HG03135 (cell line): ENCODE results near the gene MKNK1.

Experiments used
- ATAC-seq: cut with Tn5 transposase; IDR thresholded peaks from one replicate; pipeline ENCODE4 v1.9.1; 2021; ENCODE audit warnings: mild to moderate bottlenecking, moderate library complexity; ENCODE audit not compliant: unreplicated experiment

Gene MKNK1

DNA sequence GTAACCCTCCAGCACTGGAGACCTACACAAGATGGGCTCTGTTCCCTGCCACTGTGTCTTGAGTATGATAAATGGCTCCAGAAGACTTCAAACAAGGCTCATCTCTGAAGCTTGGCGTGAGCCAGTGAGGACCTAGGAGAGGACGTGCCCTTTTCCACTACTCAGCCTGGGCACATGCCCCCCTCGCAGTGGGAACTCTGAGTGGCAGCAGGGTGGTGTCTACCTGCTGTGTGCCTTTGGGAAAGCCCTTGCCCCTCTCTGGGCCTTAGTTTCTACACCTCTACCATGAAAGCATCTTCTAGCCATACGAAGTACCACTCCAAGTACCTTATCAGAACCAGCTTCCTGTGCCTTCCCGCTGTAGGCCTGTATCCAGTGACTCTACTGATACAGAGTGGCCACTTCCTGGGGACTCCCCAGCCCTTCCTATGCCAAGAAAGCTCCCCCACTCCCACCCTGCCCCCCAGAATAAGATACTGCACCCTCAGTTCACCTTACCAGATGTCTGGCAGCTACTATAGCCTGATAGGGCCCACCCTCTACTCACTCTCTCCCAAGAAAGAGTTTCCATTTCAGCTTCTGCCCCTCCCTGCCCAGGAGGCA is 15.7 kb upstream of the MKNK1 start:
- ATAC-seq: no peak

DNA sequence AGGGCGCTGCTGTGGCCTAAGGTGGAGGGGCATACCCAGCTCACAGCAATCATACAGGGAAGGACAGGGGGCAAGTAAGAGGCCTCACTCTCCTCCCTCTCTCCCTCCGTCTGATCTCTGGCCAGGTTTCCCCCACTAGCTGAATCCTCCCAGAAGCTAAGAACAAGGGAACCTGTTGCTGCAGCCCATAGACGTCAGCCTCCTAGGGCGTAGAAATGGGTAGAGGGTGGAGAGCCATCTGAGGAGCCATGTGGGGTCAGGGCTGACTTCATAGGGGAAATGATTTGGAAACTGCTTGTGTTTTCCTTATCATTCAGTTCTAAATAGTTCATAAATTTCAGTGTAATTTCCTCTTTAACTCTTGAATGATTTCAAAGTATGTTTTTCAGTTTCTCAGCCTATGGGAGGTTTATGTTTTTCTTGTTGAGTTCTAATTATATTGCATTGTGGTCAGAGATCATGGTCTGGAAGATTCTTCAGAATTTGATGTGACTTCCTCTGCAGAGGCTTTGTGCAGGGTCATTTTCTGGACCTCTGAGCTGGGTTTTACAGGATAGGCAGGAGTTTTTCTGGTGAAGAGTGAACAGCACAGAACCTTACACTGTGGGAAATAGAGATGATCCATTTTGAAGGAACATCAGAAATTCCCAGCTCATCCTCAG is 14.8 kb upstream of the MKNK1 start:
- ATAC-seq: no peak

DNA sequence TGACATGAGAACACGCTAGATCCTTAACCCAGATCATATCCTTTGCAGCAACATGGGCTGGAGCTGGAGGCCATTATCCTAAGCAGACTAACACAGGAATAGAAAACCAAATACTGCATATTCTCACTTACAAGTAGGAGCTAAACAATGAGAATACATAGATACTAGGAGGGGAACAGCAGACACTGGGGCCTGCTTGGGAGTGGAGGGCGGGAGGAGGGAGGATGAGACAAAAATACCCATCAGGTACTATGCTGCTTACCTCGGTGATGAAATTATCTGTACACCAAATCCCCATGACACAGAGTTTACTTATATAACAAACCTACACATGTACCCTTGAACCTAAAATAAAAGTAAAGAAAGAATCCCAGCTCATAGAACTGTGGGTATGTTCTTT is 13.8 kb upstream of the MKNK1 start:
- no peak for ATAC-seq

DNA sequence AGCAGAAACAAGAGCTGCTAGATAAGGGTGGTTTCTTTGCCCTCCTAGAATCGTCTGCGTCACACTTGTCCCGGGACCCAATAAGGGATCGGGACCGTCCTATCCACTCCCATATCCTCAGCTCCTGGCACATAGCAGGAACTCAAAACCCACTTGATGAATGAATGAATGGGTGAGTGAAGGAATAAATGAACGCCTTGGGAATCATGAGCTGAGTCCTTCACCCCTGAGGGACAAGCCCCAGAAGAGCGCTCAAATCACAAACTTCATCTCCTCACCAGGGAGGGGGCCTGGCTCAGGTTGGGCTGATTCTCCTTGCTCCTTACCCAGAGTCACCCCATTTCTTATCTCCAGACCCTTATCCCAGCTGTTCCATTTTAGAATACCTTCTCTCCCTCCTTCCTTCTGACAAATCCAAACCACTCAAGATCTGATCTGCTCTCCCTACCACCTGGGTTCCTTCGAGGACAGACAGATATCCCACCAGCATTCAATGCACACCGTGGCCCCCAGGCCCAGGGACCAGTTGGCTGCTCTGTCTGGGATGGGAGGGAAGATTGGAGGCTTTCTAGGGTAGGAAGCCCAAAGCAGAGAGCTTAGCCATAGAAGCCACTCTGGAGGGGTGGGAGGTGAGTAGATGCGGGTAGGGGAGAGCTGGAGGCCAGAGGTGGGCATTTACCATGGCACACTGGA is 13.2 kb upstream of the MKNK1 start:
- no peak for ATAC-seq

DNA sequence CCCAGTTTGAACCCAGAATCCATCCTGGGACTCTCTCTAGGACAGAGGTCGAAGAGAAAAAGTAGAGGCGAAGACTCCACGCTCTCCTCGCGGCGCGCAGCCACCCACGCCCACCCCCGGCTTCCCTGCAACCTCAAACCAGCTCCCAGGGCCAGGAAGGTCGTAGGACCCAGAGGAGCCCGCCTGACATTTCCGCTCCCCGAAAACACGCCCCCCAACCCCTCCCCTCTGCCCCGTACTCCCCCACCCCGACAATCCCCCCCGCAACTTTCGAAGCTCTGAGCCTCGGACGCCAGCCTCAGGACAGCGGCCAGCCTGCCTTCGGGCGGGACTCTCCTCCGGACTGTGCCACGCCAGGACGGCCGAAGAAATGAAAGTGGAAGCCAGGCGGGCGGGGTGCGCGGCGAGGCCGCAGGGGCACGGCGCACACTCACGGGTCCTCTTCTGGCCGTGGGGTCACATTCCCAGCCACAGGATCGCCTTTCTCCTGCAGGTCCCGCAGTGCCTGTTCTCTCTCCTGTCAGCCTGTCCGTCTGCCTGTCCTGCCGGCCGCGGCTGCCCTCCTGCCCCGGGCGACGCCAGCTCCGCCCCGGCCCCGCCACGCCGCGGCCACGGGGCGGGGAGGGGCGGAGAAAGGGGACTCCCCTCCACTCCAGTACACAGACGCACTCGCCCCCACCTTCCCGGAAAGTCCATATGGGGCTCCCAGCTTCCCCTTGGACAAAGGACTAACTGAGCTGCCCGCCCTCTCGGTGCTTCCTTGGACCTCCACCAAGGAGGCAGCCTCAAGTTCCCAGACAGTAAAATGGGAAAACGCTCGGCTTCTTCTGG is 12.4 kb upstream of the MKNK1 start, which contains the start of gene MOB3C:
Gene MOB3C (minus strand): TSS at position 535 of the 831 bp plus-strand sequence. CDS start 3,490 bp downstream, outside the sequence.
- peak; percentile 55 for ATAC-seq

DNA sequence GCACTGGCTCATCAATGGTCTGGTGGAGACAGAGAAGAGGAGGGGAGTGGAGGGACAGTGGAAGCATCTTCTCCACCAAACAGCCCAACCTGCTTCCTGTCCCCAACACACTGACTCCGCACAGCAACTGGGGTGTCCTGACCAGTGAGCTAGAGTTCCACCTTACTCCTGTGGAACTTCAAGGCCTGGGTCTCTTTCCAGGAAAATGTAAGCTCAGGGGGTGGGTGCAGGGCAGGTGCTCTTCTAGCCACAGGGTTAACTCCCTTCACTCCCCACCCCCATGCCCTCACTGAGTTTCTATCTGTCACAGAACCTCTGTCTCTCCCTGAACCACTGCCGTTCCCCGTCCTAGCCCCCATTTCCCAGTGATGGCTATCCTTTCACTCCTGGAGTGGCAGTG is 11.7 kb upstream of the MKNK1 start:
- ATAC-seq: no peak

DNA sequence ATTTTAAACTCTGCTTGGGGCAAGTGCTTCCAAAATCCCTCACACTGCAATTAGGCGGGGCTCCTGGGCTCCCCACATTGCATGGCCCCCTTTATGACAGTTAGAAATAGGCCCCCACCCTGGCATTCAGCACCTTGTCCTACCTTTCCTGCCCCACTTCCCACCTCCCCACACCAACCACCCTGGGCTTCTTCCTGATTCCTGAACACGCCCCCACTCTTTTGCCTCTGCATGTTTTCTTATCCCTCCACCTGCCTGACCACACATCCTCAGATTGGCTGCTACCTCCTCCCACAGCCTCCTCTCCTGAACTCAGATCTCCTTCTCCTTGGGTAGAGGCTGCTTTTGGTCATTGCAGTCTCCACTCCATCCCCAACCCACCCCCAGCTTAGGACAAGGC is 11.0 kb upstream of the MKNK1 start:
- no peak for ATAC-seq

DNA sequence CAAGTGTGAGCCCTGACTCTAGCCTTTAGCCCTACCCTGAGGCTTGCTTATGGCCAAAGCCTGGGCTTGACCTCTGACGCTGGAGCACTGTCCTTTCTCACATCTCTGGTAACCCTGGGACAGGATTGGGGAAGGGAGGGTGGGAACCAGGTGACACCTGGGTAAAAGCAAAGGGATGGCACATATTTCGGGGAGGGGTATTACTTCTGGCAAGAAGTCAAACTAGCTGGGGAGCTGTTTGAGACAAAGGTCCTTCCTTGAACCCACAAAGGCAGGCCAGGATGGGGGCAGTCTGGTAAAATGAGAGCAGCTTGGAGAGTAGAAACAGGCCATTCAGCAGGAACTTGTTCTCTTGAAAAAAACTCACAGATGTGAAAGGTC is 10.5 kb upstream of the MKNK1 start:
- ATAC-seq: no peak

DNA sequence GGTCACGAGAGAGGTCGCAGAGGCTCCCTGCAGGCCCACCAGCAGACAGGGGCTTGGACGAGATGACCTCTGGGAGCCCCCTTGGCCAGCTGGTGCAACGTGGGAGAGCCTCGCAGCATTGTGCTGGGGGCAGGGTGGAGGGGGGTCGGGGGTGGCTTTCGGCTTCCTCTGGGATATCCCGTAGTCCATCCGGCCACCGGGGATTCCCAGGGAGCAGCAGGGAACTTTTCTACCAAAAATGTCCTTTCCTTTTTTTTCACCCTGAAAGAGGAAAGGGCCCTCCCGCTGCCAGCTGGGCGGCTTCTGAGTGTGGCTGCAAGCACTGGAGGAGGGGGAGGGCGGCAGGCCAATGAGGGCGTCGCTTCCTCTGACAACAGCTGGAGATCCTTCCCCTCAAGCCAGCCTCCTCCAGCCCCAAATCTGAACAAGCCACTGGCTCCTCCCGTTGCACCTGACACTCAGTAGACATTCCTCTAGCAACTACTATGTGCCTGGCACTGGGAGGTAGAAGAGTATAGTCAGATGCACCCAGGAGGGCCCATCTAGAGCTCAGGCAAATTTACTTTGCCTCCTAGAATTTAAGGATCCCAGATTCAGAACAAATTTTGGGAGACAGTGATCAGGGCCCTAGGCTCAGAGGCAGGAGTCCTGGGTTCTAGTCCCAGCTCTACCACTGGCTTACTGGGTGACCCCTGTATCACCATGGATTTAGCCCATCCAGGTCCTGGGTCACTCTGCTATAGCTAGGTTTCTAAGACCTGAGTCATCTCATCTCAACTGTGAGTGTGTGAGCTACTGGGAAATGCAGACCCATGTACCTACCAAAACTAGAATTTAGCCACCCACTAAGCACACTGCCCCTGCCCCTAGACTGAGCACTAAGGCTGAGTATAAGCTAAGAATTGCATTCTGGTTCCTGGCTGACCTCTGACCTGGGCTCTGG is 9.9 kb upstream of the MKNK1 start:
- no peak for ATAC-seq

DNA sequence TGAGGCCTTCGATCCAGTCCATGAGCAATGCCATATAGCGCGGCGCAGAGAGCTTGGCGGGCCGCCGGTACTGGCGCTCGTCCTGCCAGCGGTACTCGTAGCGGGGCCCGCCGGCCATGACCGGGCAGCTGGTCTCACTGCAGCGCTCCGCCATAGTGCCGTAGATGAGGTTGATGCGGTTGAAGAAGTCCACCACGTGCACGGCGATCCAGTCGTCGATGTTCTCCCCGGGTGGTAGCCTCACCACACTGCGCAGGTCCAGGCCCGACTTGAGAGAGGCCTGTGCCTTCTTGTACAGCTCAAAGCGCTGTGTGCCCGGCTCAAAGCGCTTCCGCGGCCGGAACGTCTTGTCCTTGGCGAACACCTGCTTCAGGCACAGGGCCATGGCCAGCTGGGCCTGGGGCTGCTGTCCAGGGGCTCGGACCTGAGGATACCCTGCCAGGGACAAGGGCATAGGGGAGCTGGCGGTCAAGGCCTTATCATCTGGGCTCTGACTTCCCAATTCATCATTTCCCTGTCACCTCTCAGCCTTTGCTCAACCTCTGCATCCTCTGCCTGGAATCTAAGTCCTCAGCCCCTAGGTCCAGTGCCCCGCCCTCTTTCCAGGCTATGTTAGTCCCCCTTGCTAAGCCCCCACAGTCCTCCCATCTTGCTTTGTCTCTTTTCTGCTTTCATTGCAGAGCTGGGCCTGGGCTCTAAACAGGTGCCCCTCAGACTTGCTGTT is 9.0 kb upstream of the MKNK1 start:
- ATAC-seq: no peak

DNA sequence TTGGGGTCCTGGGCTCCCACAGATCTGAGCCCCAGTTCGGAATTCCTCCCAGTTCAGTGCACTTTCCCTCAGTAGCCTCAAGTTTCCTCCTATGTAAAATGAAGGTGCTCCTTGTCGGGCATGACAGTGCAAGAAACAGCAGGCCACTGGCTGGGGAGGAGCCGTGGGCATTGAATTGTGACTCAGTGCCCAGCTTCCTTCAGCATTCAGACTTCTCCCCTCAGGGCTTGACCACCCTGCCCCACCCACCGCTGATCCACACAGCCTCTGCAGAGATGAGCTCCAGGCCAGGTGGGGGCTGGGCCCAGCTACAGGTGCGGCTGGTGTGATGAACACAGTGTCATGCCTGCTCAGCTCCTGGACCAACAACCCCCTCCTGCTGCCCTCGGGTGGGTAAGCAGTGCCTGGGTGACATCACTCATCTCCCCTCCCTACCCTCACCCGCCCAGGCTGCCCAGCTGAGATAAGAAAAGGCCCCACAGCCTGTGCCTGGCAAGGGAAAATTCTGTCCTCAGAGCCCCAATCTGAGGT is 7.7 kb upstream of the MKNK1 start:
- no peak for ATAC-seq

DNA sequence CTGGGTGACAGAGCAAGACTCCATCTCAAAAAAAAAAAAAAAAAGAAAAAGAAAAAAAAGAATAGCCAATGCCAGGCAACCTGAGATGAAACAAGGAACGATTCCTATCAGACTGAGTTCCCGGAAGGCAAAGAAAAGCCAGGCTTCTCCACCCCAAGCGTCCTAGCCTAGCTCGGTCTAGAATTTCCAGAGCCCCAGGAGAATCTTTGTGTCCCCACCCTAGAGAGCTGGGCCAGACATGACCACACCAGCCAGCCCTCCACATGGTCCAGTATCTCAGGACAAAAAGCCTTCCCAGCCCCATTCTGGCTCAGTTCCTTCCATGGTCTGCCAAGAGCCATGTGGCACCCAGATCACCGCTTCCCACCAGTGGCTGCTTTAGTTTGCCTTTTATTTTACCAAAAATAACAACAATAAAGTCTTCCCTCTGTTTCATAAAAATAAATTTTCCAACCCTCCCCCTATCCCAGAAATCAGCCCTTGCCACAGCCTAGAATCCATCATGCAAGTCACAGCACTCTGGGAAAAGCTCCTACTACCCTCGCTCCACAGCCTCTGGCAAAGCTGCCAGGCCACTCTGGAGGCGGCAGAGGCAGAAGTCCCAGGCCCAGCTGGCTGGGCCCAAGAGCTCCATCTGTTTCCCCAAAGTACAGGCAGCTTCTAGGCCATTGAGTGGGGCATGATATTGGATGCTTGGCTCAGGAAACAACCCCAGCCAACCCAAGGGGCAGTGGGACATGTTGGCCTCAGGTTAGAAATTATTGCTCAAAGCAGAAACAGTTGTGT is 3.5 kb upstream of the MKNK1 start:
- ATAC-seq: no peak

DNA sequence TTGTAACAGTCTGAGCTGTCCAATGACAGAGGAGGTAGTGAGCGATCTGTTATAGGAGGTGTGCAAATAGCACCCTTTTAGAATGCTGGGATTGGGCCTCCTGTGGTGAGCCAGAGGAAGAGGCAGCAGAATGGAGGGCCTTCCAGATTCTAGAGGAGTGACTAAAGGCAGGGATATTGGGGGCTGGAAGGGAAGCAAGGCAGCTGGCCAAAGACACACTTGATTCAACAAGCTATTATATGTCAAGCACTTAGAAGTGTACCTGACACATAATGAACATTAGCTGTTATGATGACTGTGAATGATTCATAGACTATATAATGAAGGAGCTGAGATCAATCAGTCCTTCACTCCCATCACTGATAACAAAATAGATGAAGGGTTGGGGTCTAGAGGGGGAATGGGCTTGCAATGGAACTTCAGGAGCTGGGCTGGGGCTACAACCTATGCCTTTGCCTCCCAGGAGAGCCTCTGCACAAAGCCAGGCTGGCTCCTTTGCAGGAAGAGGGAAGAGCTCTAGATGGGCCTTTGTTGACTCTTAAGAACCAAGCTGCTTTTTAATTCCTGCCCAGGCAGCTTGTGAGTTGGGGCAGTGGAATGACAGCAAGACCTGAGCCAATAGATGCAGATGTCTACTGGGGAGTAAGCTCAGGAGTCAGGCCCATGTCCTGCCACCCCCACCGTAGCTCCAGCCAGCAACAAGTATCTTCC is 2.3 kb upstream of the MKNK1 start:
- ATAC-seq: no peak

DNA sequence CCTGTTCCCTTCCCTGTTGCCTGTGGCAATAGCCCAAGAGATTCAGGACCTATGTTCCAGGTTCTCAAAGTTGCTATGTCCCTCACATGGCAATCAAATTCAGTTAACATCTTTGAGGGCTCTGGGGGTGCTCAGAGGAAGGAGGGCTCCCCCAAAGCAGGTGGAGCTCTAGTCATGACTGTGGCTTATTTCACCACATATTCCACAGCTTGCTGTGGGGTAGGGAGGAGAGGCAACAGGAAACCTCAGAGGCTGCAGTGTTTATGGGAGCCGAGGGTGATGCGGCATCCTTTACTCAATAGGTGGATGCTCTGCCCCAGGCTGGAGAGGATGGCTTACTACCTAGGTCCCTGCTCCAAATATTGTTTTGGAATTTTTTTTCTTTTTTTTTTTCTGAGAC is 1.2 kb upstream of the MKNK1 start:
- ATAC-seq: no peak

DNA sequence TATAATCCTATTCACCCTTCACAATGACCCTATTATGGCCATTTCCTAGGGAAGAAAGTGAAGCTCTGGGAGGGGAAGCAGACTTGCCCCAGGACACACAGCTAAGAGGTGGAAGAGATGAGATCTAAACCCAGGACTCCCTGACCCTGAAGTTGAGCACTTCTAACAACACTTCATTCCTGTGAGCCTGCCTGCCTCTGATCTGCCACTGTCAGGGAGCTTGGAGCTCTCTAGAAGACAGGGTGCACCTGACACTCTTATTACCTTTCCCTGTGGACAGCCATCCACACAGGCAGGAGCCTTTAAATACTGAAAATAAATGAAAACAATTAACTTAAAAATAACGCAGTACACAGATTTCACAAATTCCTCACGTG is 599 bp downstream of the MKNK1 start:
- ATAC-seq: no peak

DNA sequence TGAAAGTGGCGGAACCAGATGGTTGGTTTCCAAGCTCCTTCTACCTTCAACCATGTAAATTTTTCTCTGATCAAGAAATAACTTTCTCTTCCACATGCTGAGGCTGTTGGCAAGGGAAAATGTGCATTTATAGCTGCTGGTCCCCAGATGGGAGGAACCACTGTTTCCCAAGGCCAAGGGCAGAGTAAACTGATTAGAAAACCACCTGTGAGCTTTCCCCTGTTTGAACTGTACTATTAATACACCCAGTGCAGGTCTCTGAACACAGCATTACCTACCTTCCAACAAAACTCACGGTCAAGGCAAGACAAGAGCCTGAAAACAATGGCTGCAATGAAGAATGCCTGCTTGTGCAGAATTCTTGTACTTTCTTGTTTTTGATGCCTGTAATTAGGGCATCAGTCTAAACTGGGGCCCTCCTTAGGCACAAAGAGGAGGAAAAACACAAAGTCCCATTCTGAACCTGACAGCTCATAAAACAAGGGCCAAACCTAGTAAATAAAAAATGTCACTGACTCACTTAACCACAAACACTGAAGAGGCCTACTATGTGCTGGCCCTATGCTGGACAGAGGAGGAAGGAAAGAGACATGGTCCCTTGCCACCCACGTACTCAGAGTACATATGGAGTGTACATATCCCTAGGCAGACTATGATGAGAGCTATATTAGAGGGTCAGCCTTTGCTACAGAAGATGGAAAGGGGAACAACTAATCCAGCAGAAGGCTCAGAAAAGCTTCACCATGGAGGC is 2.6 kb downstream of the MKNK1 start:
- ATAC-seq: no peak
